Aorta (tissue), 5 donors: ENCODE measurements around the gene EPB41L2. TPM values are rescaled to one million over a fixed set of nuclear protein-coding genes. Genes with fewer than 3 reads are reported as not detected.

Experiments used
- ATAC-seq: fragments of 200-7000 bp; cut with Tn5 transposase; one replicate; pipeline ENCODE4 v1.9.1; 2022; ENCODE audit warnings: moderate library complexity; ENCODE audit not compliant: low FRiP score
- DNase-seq, 2 donors: peaks; one replicate each; pipeline ENCODE4 v3.0.0-alpha.2; 2020
- H3K27ac ChIP-seq, 2 donors: one replicate each; pipeline ENCODE4 v1.5.1; 2013; ENCODE audit warnings: low read length in 2 of 2, mild to moderate bottlenecking in 2 of 2, moderate library complexity in 2 of 2, control low read depth in 1 of 2, inconsistent platforms in 1 of 2, low read depth in 1 of 2
- H3K27me3 ChIP-seq, 2 donors: one replicate each; pipeline ENCODE4 v1.6.1; 2013; ENCODE audit warnings: control low read depth in 1 of 2, low read length in 1 of 2, mild to moderate bottlenecking in 1 of 2, moderate library complexity in 1 of 2; ENCODE audit not compliant: insufficient read depth in 2 of 2, control insufficient read depth in 1 of 2
- H3K36me3 ChIP-seq, 2 donors: one replicate each; pipeline ENCODE4 v1.6.1; 2013; ENCODE audit warnings: control low read depth in 1 of 2, low read length in 1 of 2, mild to moderate bottlenecking in 1 of 2; ENCODE audit not compliant: insufficient read depth in 2 of 2, control insufficient read depth in 1 of 2
- H3K4me1 ChIP-seq, 2 donors: one replicate each; pipeline ENCODE4 v1.6.1; 2013; ENCODE audit warnings: low read length in 2 of 2, control low read depth in 1 of 2, mild to moderate bottlenecking in 1 of 2, moderate library complexity in 1 of 2; ENCODE audit not compliant: insufficient read depth in 2 of 2, control insufficient read depth in 1 of 2
- H3K4me3 ChIP-seq, 2 donors: one replicate each; pipeline ENCODE4 v1.5.1; 2013; ENCODE audit warnings: low read length in 2 of 2, control low read depth in 1 of 2, mild to moderate bottlenecking in 1 of 2
- H3K9me3 ChIP-seq: one replicate; pipeline ENCODE4 v1.6.1; 2013; ENCODE audit warnings: mild to moderate bottlenecking, low read length; ENCODE audit not compliant: control insufficient read depth
- WGBS, 2 donors: extraction: QIAGEN DNeasy Blood & Tissue Kit; methylation state at CpG; one replicate each; pipeline ENCODE4 v1.1.7; 2013; 5-methylcytosine and 5-hydroxymethylcytosine counted together
- intact Hi-C, 2 donors: fragments of 100-400 bp; cut with DNase I; formaldehyde crosslinking; loops; one replicate each; pipeline versions ENCODE4 v1.14.2 to v1.15.0; 2022
- polyA plus RNA-seq, 2 donors: library from polyadenylated mRNA; stranded (reverse); fragments of 200-250 nt; gene quantifications; one replicate each; pipeline ENCODE4 v1.2.3, GENCODE V29; 2013
- total RNA-seq, 2 donors: library from RNA; stranded (reverse); fragmentation: NEBNext Ultra II Directional; extraction: Animal tissue kit (Norgen Biotek cat#: 25700); gene quantifications; one replicate each; pipeline ENCODE4 v1.2.1, GENCODE V29; 2021
- donor health status: healthy with polysubstance abuse.
- donor health status: Bipolar disorder and iron deficiency.
- donor health status: DM: no; HTN: no; CAD: no.
- donor health status: DM: no; HTN: no; CAD: no.
- donor health status: DM: yes; HTN: yes; CAD: no.

The EPB41L2 gene
- total and polyA plus RNA-seq, 4 donors, result 36.1 to 340 (median 118) TPM

- H3K27me3 ChIP-seq, result no peaks in the 10 kb centered on the region
- DNase-seq (no peak), ATAC-seq (no peak)
- H3K4me3 ChIP-seq, result no peak overlapping the region
- peaks cover 0 to 3% of the 10 kb centered on the region in 2 donors for H3K36me3 ChIP-seq
- 97% methylated on average over 5 of the region's 5 CpGs for WGBS, 2 donors
- no peaks in the 10 kb centered on the region for H3K9me3 ChIP-seq
- H3K27ac ChIP-seq, result no peak overlapping the region
- intact Hi-C loops, result no loop called here
- H3K4me1 ChIP-seq, result peaks cover 4% of the 10 kb centered on the region in 2 donors
These were observed 126.1 kb downstream of the EPB41L2 start for GRCh38 chr6:130936933-130937332.

GRCh38 chr6:130935978-130936377 lies 127.1 kb downstream of the EPB41L2 start:
- Histone ChIP-seq H3K36me3 (peaks cover 0 to 3% of the 10 kb centered on the region in 2 donors), H3K4me3 (no peak overlapping the region), H3K9me3 (no peaks in the 10 kb centered on the region), H3K4me1 (peaks cover 4% of the 10 kb centered on the region in 2 donors), H3K27me3 (no peaks in the 10 kb centered on the region), H3K27ac (no peak overlapping the region)
- ATAC-seq, result no peak
- intact Hi-C loops, result no loop called here
- no peak for DNase-seq

- ATAC-seq (peak; percentile 29), DNase-seq (no peak)
- peaks cover 0 to 3% of the 10 kb centered on the region in 2 donors for H3K36me3 ChIP-seq
- no peak overlapping the region for H3K4me3 ChIP-seq
- no peak overlapping the region for H3K27ac ChIP-seq
- intact Hi-C loops, result no loop called here
- peaks cover 4% of the 10 kb centered on the region in 2 donors for H3K4me1 ChIP-seq
- 37% methylated on average over 4 of the region's 4 CpGs for WGBS, 2 donors
- no peaks in the 10 kb centered on the region for H3K9me3 ChIP-seq
- no peaks in the 10 kb centered on the region for H3K27me3 ChIP-seq
These were observed 128.0 kb downstream of the EPB41L2 start for GRCh38 chr6:130934848-130935585.

- no peaks in the 10 kb centered on the region for H3K9me3 ChIP-seq
- H3K27me3 ChIP-seq, result no peaks in the 10 kb centered on the region
- no peak overlapping the region for H3K4me3 ChIP-seq
- H3K4me1 ChIP-seq, result peaks cover 5 to 6% of the 10 kb centered on the region in 2 donors
- 19 to 28% methylated on average over 6 of the region's 6 CpGs for WGBS, 2 donors
- DNase-seq (no peak), ATAC-seq (peak; percentile 64)
- no peak overlapping the region for H3K27ac ChIP-seq
- peaks cover 0 to 3% of the 10 kb centered on the region in 2 donors for H3K36me3 ChIP-seq
- intact Hi-C loops, result no loop called here
These were observed 129.3 kb downstream of the EPB41L2 start for GRCh38 chr6:130933712-130934200.

- Histone ChIP-seq H3K27me3 (no peaks in the 10 kb centered on the region), H3K4me3 (no peak overlapping the region), H3K9me3 (no peaks in the 10 kb centered on the region), H3K27ac (no peak overlapping the region), H3K4me1 (peaks cover 4 to 5% of the 10 kb centered on the region in 2 donors), H3K36me3 (peaks cover 0 to 3% of the 10 kb centered on the region in 2 donors)
- no peak for ATAC-seq
- intact Hi-C loops, result no loop called here
- 55 to 60% methylated on average over 2 of the region's 2 CpGs for WGBS, 2 donors
- DNase-seq, result no peak
These were observed 130.1 kb downstream of the EPB41L2 start for GRCh38 chr6:130932921-130933320.

- peaks cover 0 to 3% of the 10 kb centered on the region in 2 donors for H3K36me3 ChIP-seq
- intact Hi-C loops, result no loop called here
- 69 to 74% methylated on average over 2 of the region's 2 CpGs for WGBS, 2 donors
- no peak for ATAC-seq
- H3K27me3 ChIP-seq, result no peaks in the 10 kb centered on the region
- H3K27ac ChIP-seq, result no peak overlapping the region
- H3K4me1 ChIP-seq, result peaks cover 4 to 5% of the 10 kb centered on the region in 2 donors
- H3K9me3 ChIP-seq, result no peaks in the 10 kb centered on the region
- H3K4me3 ChIP-seq, result no peak overlapping the region
- no peak for DNase-seq
These were observed 130.6 kb downstream of the EPB41L2 start for GRCh38 chr6:130932438-130932837.

- WGBS, 2 donors, result 92 to 94% methylated on average over 4 of the region's 4 CpGs
- no peaks in the 10 kb centered on the region for H3K27me3 ChIP-seq
- H3K4me3 ChIP-seq, result no peak overlapping the region
- no peak overlapping the region for H3K27ac ChIP-seq
- H3K9me3 ChIP-seq, result no peaks in the 10 kb centered on the region
- no peak for ATAC-seq
- intact Hi-C loops, result no loop called here
- H3K4me1 ChIP-seq, result peaks cover 4 to 5% of the 10 kb centered on the region in 2 donors
- DNase-seq, result no peak
- H3K36me3 ChIP-seq, result no peaks in the 10 kb centered on the region
These were observed 131.4 kb downstream of the EPB41L2 start for GRCh38 chr6:130931683-130932082.

GRCh38 chr6:130929036-130929678 lies 133.9 kb downstream of the EPB41L2 start:
- Histone ChIP-seq H3K4me3 (no peak overlapping the region), H3K36me3 (peaks cover 0 to 3% of the 10 kb centered on the region in 2 donors), H3K9me3 (no peaks in the 10 kb centered on the region), H3K27me3 (no peaks in the 10 kb centered on the region), H3K27ac (no peak overlapping the region), H3K4me1 (peaks cover 4 to 5% of the 10 kb centered on the region in 2 donors)
- DNase-seq (no peak), ATAC-seq (no peak)
- intact Hi-C loops, result no loop called here
- WGBS, 2 donors, result 9 to 12% methylated on average over 7 of the region's 7 CpGs
